Upper lobe of right lung (tissue), 1 donor: ENCODE results near the gene ITLN1. TPM values are rescaled to one million over a fixed set of nuclear protein-coding genes. Genes with fewer than 3 reads are reported as not detected.
"Not testable (repeated sequence)": the region's sequence is repeated elsewhere in the genome, so short reads cannot be mapped to it uniquely, and the experiment has no call there.

ENCODE experiments used
- ATAC-seq: fragments of 200-7000 bp; cut with Tn5 transposase; one replicate; pipeline ENCODE4 v1.9.1; 2020; ENCODE audit warnings: mild to moderate bottlenecking, moderate library complexity
- DNase-seq: peaks from one replicate; pipeline ENCODE4 v3.0.0-alpha.2; 2020
- H3K27ac ChIP-seq: fragments of 200-600 bp; one replicate; pipeline ENCODE4 v1.8.0; 2022
- H3K27me3 ChIP-seq: fragments of 200-600 bp; one replicate; pipeline ENCODE4 v1.8.0; 2022; ENCODE audit warnings: mild to moderate bottlenecking
- H3K36me3 ChIP-seq: fragments of 200-600 bp; one replicate; pipeline ENCODE4 v1.8.0; 2022
- H3K4me1 ChIP-seq: fragments of 200-600 bp; one replicate; pipeline ENCODE4 v1.8.0; 2022
- H3K4me3 ChIP-seq: fragments of 200-600 bp; one replicate; pipeline ENCODE4 v1.8.0; 2022; ENCODE audit warnings: mild to moderate bottlenecking
- H3K9me3 ChIP-seq: fragments of 200-600 bp; one replicate; pipeline ENCODE4 v1.8.0; 2022
- intact Hi-C: fragments of 100-400 bp; cut with DNase I; formaldehyde crosslinking; loops from one replicate; pipeline ENCODE4 v1.11.0; 2022
- total RNA-seq: library from RNA; stranded (reverse); fragmentation: NEBNext Ultra II Directional; extraction: Animal tissue kit (Norgen Biotek cat#: 25700); gene quantifications from one replicate; pipeline ENCODE4 v1.2.1, GENCODE V29; 2021
- TF ChIP-seq, protein P1 (sequence below): fragments of 200-600 bp; IDR thresholded peaks from one replicate; pipeline ENCODE4 v1.8.0; 2022; ENCODE audit warnings: antibody characterized with exemption
- donor health status: DM: no; HTN: yes; CAD: no; lungs with severe emphysema.

The ITLN1 gene
- total RNA-seq, 1 donor from 2014 or later: 295 TPM

DNA sequence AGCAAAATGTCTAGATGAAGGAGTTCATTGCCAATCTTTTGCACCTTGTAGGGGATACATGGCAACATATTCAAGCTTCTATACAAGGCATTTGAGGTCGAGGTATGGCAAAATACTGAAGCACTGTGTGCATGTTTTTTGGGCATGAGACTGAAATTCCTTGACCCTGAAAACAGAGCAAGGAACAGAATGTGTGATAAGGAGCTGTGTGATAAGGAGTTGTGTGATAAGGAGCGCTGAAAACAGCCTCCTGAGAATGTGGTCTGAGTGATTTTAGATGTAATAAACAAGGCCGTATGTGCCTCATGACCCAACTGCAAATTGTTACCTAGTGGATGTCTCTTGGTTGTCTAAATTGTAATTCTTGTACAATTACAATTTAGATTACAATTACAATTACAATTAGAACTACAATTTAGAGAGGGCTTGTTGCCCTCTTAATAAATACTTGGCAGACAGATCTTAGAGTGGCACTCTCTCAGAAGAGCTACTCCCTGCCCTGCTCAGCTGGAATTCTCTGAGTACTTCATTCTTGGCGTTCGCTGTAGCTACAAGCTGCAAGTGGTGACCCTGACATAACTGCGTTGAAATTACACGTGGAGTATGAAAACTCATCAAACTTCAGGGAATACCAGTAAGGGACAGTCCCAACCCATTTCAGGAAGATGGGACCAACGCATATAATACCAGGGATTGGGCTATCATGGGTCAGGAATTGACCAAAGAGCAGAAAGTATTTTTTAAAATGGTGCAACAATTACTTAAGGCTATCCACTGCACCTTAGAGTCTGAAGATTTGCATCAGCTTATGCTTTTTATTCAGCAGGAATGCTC is 20.0 kb upstream of the ITLN1 start:
- TF ChIP-seq, protein P1, sequence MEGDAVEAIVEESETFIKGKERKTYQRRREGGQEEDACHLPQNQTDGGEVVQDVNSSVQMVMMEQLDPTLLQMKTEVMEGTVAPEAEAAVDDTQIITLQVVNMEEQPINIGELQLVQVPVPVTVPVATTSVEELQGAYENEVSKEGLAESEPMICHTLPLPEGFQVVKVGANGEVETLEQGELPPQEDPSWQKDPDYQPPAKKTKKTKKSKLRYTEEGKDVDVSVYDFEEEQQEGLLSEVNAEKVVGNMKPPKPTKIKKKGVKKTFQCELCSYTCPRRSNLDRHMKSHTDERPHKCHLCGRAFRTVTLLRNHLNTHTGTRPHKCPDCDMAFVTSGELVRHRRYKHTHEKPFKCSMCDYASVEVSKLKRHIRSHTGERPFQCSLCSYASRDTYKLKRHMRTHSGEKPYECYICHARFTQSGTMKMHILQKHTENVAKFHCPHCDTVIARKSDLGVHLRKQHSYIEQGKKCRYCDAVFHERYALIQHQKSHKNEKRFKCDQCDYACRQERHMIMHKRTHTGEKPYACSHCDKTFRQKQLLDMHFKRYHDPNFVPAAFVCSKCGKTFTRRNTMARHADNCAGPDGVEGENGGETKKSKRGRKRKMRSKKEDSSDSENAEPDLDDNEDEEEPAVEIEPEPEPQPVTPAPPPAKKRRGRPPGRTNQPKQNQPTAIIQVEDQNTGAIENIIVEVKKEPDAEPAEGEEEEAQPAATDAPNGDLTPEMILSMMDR: no peak
- Histone ChIP-seq H3K9me3 (no peaks in the 10 kb centered on the region), H3K4me1 (peaks cover 8% of the 10 kb centered on the region), H3K36me3 (no peaks in the 10 kb centered on the region), H3K27me3 (peaks cover 3% of the 10 kb centered on the region), H3K27ac (peak overlapping the region; percentile 34), H3K4me3 (no peak overlapping the region)
- peak; percentile 86 for ATAC-seq
- intact Hi-C loops: no loop called here
- DNase-seq: no peak

- H3K27ac ChIP-seq, H3K4me1 ChIP-seq, intact Hi-C loops, H3K27me3 ChIP-seq, H3K36me3 ChIP-seq, ATAC-seq, DNase-seq, H3K9me3 ChIP-seq, H3K4me3 ChIP-seq: not testable (repeated sequence)
Measured at GRCh38 chr1:160902251-160902650, 17.3 kb upstream of the ITLN1 start.

DNA sequence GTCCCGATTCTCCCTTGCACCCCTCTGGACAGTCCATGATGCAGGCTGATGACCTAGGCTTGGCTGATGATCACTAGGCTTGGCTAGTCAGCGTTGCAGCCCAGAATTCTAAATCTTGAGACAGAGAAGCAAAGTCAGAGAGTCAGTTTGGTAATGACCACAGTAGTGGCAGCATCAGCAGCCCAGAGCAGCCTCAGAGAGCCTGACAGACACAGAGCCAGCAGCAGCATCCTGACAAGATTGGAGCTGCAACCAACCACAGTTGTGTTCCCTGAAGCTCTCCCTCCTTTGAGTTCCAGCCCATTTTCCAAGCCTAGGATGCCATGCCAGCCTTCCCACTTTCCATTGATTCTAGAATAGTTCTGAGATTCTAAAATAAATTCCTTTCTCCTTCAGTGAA is 16.8 kb upstream of the ITLN1 start:
- Histone ChIP-seq H3K4me1 (peaks cover 8% of the 10 kb centered on the region), H3K9me3 (no peaks in the 10 kb centered on the region), H3K4me3 (no peak overlapping the region), H3K27ac (no peak overlapping the region), H3K27me3 (no peaks in the 10 kb centered on the region), H3K36me3 (no peaks in the 10 kb centered on the region)
- TF ChIP-seq, protein P1: no peak
- intact Hi-C loops: no loop called here
- ATAC-seq (no peak), DNase-seq (no peak)

- H3K27me3 ChIP-seq, H3K4me3 ChIP-seq, DNase-seq, H3K36me3 ChIP-seq, intact Hi-C loops, ATAC-seq, H3K9me3 ChIP-seq, H3K27ac ChIP-seq, H3K4me1 ChIP-seq: not testable (repeated sequence)
Measured at GRCh38 chr1:160900683-160901082, 15.7 kb upstream of the ITLN1 start.

GRCh38 chr1:160894368-160895135 is 9.6 kb upstream of the ITLN1 start:
- H3K27ac ChIP-seq, ATAC-seq, H3K36me3 ChIP-seq, intact Hi-C loops, H3K9me3 ChIP-seq, H3K27me3 ChIP-seq, DNase-seq, H3K4me1 ChIP-seq, H3K4me3 ChIP-seq: not testable (repeated sequence)

DNA sequence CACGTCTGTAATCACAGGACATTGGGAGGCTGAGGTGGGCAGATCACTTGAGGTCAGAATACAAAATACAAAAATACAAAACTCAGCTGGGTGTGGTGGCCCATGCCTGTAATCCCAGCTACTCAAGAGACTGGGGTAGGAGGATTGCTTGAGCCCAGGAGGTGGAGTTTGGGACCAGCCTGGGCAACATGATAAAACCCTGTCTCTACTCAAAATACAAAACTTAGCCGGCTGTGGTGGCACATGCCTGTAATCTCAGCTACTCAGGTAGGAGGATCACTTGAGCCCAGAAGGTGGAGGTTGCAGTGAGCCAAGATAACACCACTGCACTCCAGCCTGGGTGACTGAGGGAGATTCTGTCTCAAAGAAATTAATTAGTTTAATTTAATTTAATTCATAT is 6.5 kb upstream of the ITLN1 start:
- no peaks in the 10 kb centered on the region for H3K36me3 ChIP-seq
- no peaks in the 10 kb centered on the region for H3K9me3 ChIP-seq
- TF ChIP-seq, protein P1: no peak
- ATAC-seq (no peak), DNase-seq (no peak)
- H3K4me3 ChIP-seq: no peak overlapping the region
- H3K27me3 ChIP-seq: no peaks in the 10 kb centered on the region
- H3K27ac ChIP-seq: no peak overlapping the region
- no peaks in the 10 kb centered on the region for H3K4me1 ChIP-seq
- intact Hi-C loops: no loop called here

DNA sequence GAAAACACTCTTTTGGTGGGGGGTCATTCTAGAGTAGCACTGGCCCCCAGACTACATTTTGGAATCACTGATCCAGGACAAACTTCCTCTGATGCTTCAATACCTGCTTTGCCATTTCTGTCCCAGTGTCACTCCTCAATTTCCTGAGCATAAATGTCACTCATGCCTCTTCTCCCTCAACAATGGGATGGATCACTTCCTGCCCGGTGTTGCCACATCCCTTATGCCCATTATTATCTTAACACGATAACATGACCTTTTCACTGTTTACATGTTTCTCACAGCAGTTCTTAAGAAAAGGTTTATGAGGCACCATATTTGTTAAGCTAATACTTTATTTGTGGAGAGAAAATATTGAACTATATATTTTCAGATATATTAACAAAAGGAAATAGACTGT is 3.9 kb upstream of the ITLN1 start:
- H3K4me1 ChIP-seq: no peaks in the 10 kb centered on the region
- no peak for ATAC-seq
- no peak overlapping the region for H3K4me3 ChIP-seq
- no peak for DNase-seq
- TF ChIP-seq, protein P1: no peak
- H3K36me3 ChIP-seq: no peaks in the 10 kb centered on the region
- intact Hi-C loops: no loop called here
- no peaks in the 10 kb centered on the region for H3K27me3 ChIP-seq
- no peaks in the 10 kb centered on the region for H3K9me3 ChIP-seq
- no peak overlapping the region for H3K27ac ChIP-seq
